ENCODE data around the gene GNAQ.

- no peak for TF ChIP-seq EZH2 (IDR thresholded peaks at IDR 0.05; ENCODE audit: borderline replicate concordance, low read depth, low read length, severe bottlenecking)
- TF ChIP-seq CTCF (IDR thresholded peaks at IDR 0.05; ENCODE audit: borderline replicate concordance, extremely low read depth, low read length, poor library complexity, severe bottlenecking): no peak
These were observed 813 bp downstream of the GNAQ start for GRCh38 chr9:78030553-78031443.

All from DND-41 (cell line).